ENCODE data around the gene LNX2.

LNX2 gene

GRCh38 chr13:27583645-27584044 is 36.7 kb downstream of the LNX2 start:
- TF ChIP-seq CTCF (IDR thresholded peaks at IDR 0.05; ENCODE audit: low read depth, low read length, missing control alignments): no peak
- no peak overlapping the region for H3K4me3 ChIP-seq (replicated peaks; ENCODE audit: low read depth, low read length)
- no peak for DNase-seq (ENCODE audit: extremely low read depth, low read depth)

- TF ChIP-seq CTCF (IDR thresholded peaks at IDR 0.05; ENCODE audit: low read depth, low read length, missing control alignments): no peak
- DNase-seq (ENCODE audit: extremely low read depth, low read depth): no peak
- no peak overlapping the region for H3K4me3 ChIP-seq (replicated peaks; ENCODE audit: low read depth, low read length)
Observed at GRCh38 chr13:27578121-27579030, 42.0 kb downstream of the LNX2 start.

DNA sequence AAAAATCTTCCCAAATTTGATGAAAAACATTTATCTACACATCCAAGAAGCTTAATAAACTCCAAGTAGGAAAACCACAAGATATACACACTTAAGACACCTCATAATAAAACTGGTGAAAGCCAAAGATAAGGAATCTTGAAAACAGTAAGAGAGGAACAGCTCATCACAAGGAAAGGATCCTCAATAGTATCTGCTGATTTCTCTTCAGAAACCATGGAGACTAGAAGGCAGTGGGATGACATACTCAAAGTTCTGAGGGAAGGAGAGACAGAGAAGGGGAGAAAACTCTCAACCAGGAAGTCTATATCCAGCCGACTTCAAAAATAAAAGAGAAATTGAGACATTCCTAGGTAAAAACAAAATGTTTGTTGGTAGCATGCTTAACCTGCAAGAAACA is 45.7 kb downstream of the LNX2 start:
- no peak overlapping the region for H3K4me3 ChIP-seq (replicated peaks; ENCODE audit: low read depth, low read length)
- TF ChIP-seq CTCF (IDR thresholded peaks at IDR 0.05; ENCODE audit: low read depth, low read length, missing control alignments): no peak
- DNase-seq (ENCODE audit: extremely low read depth, low read depth): no peak

- no peak overlapping the region for H3K4me3 ChIP-seq (replicated peaks; ENCODE audit: low read depth, low read length)
- no peak for DNase-seq (ENCODE audit: extremely low read depth, low read depth)
- TF ChIP-seq CTCF (IDR thresholded peaks at IDR 0.05; ENCODE audit: low read depth, low read length, missing control alignments): no peak
Observed at GRCh38 chr13:27573265-27573664, 47.1 kb downstream of the LNX2 start.

DNA sequence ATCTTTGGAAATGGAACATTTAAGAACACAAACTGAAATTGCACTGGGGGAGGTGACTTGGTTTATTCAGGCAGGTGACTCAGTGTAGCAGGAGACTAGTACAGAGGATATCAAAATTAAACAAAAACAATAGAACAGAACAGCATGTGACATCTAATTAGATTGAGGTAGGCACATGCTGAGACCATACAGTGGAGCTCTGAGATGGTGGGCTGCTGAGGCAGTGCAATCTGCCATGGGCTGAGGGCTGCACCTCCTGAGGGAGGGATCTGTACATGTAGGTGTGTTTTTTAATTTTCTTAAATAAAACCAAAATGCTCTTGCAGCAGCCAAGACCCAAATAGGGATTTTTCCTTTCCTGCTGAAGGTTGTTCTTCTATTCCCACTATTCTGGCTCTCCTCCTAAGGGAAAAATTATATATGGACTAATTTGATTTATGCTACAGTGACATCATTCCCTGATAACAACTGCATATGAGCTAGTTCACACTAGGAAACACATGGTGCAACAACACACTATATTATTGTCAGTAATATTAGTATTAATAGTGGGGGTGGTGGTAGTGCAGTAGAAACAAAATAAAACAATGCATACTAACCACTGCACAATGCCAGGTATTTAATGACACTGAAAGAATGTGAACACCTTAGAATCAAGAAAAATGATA is 48.0 kb downstream of the LNX2 start:
- TF ChIP-seq CTCF (IDR thresholded peaks at IDR 0.05; ENCODE audit: low read depth, low read length, missing control alignments): no peak
- no peak overlapping the region for H3K4me3 ChIP-seq (replicated peaks; ENCODE audit: low read depth, low read length)
- DNase-seq (ENCODE audit: extremely low read depth, low read depth): no peak

- DNase-seq (ENCODE audit: extremely low read depth, low read depth): no peak
- TF ChIP-seq CTCF (IDR thresholded peaks at IDR 0.05; ENCODE audit: low read depth, low read length, missing control alignments): no peak
- no peak overlapping the region for H3K4me3 ChIP-seq (replicated peaks; ENCODE audit: low read depth, low read length)
Observed at GRCh38 chr13:27570906-27571305, 49.4 kb downstream of the LNX2 start.
